GM12891 (cell line): Measurements from ENCODE around the gene TFAM.

Experiments
- POLR2A ChIP-seq: IDR thresholded peaks from 2 replicates; pipeline ENCODE4 v1.6.1; 2011; ENCODE audit warnings: low read depth, low read length, control low read depth
- POLR2AphosphoS5 ChIP-seq: IDR thresholded peaks from 2 replicates; pipeline ENCODE4 v1.6.1; 2011; ENCODE audit warnings: low read depth, low read length, control low read depth
- TAF1 ChIP-seq: IDR thresholded peaks from 2 replicates; pipeline ENCODE4 v1.6.1; 2011; ENCODE audit warnings: low read depth, low read length, control low read depth

DNA sequence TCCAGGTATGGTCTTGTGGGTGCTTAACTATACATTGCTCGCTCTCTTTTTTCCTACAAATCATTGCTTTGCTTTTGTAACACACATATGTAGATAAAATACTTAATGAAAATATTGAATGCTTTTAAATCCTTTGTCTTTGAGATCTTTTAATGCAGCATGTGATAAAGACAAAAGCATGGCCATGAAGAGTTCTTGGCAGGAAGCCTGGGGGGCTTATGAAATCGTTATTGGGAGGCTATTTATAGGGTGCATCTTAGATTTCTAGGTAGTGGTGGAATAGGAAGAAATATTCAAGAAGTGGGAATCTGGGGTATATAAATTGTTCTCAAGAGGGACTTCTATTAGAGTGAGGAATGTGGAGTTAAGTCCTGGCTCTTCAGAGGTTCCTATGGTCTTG lies 28.5 kb upstream of the TFAM start:
- TF ChIP-seq TAF1 (no peak), POLR2AphosphoS5 (no peak), POLR2A (no peak)
